COR-L47 (cell line): ENCODE results near the gene SUGCT.
"Not testable (repeated sequence)": the region's sequence is repeated elsewhere in the genome, so short reads cannot be mapped to it uniquely, and the experiment has no call there.

Experiments
- DNase-seq: peaks from one replicate; lab custom pipeline; 2025; lab: John Stamatoyannopoulos, UW

SUGCT gene

GRCh38 chr7:40134428-40135316 is at the start of gene SUGCT, which contains the start of gene MPLKIP:
SUGCT (plus strand) TSS chr7:40135005.
MPLKIP (minus strand) TSS chr7:40134622; CDS start chr7:40134567, 55 bp downstream.
- peak; percentile 78 for DNase-seq

GRCh38 chr7:40092182-40092581 is 42.6 kb upstream of the SUGCT start:
- DNase-seq = no peak

DNA sequence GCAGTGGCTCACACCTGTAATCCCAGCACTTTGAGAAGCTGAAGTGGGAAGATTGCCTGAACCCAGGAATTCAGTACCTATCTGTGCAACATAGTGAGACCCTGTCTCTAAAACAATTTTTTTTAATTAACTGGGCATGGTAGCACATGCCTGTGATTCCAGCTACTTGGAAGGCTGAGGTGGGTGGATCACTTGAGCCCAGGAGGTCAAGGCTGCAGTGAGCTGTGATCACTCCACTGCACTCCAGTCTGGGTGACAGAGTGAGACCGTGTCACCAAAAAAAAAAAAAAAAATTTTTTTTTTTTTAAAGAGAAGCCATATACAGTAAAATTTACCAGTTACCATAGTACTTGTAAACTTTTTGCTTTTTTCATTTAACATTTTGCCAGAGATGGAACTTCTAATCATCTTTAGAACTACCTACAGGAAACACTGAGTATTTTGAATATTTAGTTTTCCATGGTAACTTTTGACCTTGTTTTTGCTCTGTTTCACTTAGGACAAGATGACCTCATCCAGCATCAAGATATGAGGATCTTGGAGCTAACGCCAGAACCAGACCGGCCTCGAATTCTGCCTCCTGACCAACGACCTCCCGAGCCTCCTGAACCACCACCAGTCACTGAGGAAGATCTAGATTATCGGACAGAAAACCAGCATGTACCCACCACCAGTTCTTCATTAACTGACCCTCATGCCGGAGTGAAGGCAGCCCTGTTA is 41.0 kb upstream of the SUGCT start:
- DNase-seq = no peak

- DNase-seq = no peak
Measured at GRCh38 chr7:40095230-40095629, 39.6 kb upstream of the SUGCT start.

- no peak for DNase-seq
Measured at GRCh38 chr7:40095695-40096327, 39.0 kb upstream of the SUGCT start.

DNA sequence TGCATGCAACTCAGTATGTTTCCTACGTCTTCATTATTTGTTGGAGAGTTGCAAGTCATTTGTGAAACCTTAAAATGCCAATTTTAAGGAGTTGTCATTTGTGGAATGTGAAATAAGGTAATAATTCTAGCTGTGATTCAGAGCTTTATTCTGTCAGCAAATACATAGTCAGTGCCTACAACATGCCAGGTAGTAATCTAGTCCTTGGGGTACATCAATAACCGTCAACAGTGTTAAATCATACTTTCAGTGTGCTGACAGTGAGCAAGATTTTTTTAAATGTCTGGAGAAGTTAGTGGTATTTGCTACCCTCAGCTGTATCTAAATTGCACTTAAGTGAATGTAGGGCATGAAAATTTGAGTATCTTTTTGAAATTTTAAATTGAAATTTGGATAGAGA is 37.1 kb upstream of the SUGCT start:
- DNase-seq = no peak

GRCh38 chr7:40098810-40099209 is 36.0 kb upstream of the SUGCT start:
- DNase-seq = no peak

DNA sequence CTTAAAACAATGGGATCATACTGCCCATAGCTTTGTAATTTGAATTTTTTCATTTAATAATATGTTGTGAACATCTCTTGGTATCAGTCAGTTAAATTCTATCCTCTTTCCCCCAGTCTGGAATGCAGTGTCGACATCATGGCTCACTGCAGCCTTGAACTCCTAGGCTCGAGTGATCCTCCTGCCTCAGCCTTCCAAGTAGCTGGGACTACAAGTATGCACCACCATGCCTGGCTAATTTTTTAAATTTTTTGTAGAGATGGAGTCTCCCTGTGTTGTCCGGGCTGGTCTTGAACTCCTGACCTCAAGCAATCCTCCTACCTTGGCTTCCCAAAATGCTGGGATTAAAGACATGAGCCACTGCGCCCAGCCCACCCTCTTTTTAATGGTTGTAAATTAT is 35.0 kb upstream of the SUGCT start:
- DNase-seq = no peak

DNA sequence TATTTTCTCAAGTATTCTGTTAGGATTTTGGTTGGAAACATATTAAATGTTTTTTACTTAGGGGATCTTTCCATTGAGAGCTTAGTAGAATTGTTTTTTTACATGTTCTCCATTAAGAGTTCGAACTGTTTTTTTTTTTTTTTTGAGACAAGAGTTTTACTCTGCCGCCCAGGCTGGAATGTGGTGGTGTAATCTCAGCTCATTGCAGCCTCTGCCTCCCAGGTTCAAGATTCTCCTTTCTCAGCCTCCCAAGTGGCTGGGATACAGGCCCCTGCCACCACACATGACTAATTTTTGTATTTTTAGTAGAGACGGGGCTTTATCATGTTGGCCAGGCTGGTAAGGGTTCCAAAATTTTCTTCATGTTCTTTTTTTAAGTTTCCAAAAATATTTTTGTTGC is 33.6 kb upstream of the SUGCT start:
- DNase-seq = no peak

- DNase-seq = no peak
Measured at GRCh38 chr7:40102897-40103296, 31.9 kb upstream of the SUGCT start.

DNA sequence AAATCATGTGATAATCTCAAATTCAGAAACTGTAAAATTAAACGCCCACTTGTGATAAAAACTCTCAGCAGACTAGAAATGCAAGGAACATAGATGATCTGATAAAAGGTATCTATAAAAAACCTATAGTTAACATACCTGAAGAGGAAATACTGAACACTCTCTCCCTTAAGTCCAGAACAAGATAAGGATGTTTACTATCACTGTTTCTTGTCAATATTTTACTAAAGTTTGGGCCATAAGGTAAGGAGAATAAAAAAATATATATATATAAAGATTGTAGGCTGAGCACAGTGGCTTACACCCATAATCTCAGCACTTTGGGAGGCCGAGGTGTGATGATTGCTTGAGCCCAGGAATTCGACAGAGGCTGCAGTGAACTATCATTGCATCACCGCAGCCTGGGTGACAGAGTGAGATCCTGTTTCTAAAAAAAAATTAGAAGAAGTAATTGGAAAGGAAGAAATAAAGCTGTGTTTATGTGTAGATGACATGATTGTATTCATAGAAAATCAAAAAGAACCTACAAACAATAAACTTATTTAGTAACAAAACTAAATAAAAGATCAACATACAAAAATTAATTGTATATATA is 28.8 kb upstream of the SUGCT start:
- no peak for DNase-seq

DNA sequence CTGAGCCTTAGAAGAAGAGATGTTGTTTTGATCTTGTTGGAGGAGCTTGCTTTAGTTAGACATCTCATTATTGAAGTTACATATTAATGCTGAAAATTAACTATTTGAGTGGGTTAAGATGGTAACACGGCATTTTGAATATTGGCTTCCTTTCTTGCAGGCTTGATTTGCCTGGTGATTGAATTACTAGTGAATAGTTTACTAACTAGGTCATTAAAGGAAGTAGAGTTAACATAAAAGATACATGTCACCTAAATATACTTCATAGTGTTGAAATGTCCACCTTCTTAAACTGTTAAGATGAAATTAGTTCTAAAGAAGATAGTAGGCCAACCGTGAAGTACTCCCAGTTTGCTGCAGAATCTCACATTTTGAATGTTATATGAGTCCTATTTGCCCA is 18.9 kb upstream of the SUGCT start:
- DNase-seq = no peak

DNA sequence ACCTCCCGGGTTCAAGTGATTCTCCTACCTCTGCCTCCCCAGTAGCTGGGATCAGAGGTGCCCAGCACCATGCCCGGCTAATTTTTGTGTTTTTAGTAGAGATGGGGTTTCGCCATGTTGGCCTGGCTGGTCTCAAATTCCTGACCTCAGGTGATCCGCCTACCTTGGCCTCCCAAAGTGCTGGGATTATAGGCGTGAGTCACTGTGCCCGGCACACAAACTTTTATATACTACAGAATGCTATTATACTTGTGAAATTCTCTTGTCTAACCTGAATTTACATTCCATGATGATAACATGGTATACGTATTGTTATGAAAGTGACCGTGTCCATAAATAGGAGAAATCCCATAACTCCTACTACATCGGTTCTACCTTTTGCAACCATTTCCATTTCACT is 17.6 kb upstream of the SUGCT start:
- not testable (repeated sequence) for DNase-seq

GRCh38 chr7:40118201-40118600 is 16.6 kb upstream of the SUGCT start:
- DNase-seq = not testable (repeated sequence)

- DNase-seq = no peak
Measured at GRCh38 chr7:40120020-40120419, 14.8 kb upstream of the SUGCT start.

DNA sequence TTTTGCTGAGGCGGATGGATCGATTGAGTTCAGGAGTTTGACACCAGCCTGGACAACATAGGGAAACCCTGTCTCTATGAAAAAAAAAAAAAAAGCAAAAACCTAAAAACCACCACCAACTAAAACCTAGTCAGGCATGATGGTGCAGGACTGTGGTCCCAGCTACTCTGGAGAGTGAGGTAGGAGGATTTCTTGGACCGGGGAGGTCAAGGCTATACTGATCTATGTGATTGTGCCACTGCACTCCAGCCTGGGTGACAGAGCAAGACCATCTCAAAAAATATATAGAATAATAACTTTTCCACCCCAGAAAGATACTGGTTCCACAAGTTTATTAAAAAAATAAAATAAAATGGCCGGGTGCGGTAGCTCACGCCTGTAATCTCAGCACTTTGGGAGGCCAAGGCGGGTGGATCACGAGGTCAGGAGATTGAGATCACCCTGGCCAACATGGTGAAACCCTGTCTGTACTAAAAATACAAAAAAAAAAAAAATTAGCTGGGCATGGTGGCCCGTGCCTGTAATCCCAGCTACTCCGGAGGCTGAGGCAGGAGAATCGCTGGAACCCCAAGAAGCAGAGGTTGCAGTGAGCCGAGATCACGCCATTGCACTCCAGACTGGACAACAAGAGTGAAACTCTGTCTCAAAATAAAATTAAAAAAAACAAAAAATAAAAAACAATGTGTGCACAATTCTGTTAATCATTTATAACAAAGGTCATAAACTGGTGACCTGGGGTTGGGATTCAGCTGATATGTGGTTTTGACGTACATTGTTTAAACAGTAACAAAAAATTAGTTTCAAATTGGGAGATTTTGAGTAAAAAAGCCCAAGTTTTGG is 12.5 kb upstream of the SUGCT start:
- DNase-seq = not testable (repeated sequence)

DNA sequence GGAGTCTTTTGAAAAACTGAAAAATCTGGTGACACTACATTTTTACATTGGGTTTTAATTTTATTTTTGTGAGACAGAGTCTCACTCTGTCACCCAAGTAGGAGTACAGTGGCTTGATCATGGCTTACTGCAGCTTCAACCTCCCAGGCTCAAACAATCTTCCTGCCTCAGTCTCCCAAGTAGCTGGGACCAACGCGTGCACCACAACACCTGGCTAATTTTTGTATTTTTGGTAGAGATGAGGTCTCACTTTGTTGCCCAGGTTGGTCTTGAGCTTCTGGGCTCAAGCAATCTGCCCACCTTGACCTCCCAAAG is 11.9 kb upstream of the SUGCT start:
- no peak for DNase-seq

GRCh38 chr7:40133561-40134427 is 1.0 kb upstream of the SUGCT start:
- no peak for DNase-seq

DNA sequence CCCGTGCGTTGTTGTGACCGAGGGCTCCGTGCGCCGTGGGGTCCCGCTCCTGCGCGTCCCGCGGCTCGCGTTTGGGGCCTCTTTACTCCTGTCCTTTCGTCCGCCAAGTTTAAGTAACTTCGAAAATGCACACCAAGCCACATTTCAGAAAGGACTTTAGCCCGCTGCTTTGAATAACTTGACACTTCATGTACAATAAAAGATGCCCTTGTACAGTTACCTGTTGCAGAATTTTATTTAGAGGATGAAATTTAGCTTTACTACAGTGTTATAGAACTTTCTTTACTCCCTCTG is 459 bp downstream of the SUGCT start:
- no peak for DNase-seq

- no peak for DNase-seq
Measured at GRCh38 chr7:40137563-40137962, 2.8 kb downstream of the SUGCT start.

DNA sequence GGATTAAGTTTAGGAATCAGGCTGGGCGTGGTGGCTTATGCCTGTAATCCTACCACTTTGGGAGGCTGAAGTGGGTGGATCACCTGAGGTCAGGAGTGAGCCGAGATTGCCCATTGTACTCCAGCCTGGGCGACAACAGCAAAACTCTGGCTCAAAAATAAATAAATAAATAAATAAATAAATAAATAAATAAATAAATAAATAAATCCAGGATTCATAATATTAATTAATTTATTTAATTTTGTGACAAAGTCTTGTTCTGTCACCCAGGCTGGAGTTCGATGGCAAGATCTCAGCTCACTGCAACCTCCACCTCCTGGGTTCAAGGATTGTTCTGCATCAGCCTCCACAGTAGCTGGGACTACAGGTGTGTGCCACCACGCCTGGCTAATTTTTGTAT is 4.2 kb downstream of the SUGCT start:
- DNase-seq = no peak
